SH-SY5Y (cell line): Measurements from ENCODE around the gene FAM83F.

Source experiments
- GATA2 ChIP-seq: IDR thresholded peaks from 2 replicates; pipeline ENCODE4 v1.6.1; 2011; ENCODE audit warnings: mild to moderate bottlenecking, low read depth, low read length
- GATA3 ChIP-seq: IDR thresholded peaks from 2 replicates; pipeline ENCODE4 v1.6.1; 2011; ENCODE audit warnings: low read depth, mild to moderate bottlenecking, low read length, moderate library complexity

- TF ChIP-seq GATA2: no peak
- no peak for TF ChIP-seq GATA3
These were observed 40.6 kb downstream of the FAM83F start for GRCh38 chr22:40035351-40035750.
